Measurements from ENCODE around the gene DENND1A.

The DENND1A gene

DNA sequence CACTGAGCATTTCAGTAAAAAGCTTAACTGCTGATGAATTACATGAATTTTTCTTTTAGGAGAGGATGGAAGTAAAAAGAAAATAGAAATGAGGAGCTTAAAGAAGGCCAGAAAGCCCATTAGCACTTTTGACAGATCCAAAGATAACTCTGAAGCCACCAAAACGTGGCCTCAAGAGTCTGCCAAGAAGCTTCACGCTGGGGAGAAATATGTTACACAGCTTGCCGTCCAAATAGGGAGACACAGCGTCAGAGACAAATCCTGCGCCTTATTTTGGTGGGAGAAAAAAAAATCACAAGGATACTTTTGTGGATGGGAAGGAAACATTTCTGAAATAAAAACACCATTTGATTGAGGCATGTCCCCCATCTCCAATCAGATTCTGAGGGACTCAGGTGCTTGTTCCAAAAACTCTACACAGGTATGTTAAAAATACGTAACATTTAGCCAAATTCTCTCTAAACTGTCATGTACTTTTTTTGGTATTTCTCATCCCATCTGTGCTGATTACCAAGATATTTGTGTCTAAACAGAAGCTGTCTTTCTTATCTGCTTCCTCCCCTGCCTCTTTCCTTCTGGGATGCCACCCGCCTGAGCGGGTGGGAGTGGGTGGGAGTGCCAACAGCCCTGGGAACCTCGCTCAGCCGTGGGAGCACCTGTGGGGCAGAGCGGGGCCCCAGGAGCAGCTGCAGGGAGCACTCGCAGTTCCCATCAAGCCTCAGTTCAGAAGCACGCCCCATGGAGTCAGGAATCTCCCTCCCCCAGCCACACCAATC, 275.5 kb downstream of the DENND1A start:
- H3K4me1 ChIP-seq (ENCODE audit: insufficient read depth, low read length), result peaks cover 4% of the 10 kb centered on the region
- no peak overlapping the region for H3K9ac ChIP-seq (ENCODE audit: low read depth, low read length)
- H3K36me3 ChIP-seq (ENCODE audit: insufficient read depth, low read length), result no peaks in the 10 kb centered on the region
- H3K9me3 ChIP-seq (ENCODE audit: control insufficient read depth, insufficient read depth, low read length), result no peaks in the 10 kb centered on the region

DNA sequence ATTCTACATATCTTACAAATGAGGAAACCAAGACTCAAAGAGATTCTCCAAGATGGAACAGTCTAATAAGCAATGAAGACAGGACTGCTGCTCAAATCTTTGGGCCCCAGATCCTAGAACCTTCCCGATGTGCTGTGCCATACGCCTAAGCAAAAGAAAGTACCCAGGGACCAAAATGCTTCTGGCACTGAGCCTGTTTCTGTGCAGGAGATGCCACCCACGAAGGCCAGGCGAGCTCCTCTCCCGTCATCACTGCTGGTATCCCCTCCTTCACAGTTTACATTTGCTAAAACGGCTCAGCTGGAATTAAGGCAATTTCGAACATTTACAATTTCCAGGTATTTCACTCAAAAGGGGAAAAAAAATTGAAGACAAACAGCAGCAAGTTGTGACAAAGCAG, 277.5 kb downstream of the DENND1A start:
- Histone ChIP-seq H3K4me1 (ENCODE audit: insufficient read depth, low read length) (peaks cover 4% of the 10 kb centered on the region), H3K9ac (ENCODE audit: low read depth, low read length) (no peak overlapping the region), H3K36me3 (ENCODE audit: insufficient read depth, low read length) (no peaks in the 10 kb centered on the region), H3K9me3 (ENCODE audit: control insufficient read depth, insufficient read depth, low read length) (no peaks in the 10 kb centered on the region)

DNA sequence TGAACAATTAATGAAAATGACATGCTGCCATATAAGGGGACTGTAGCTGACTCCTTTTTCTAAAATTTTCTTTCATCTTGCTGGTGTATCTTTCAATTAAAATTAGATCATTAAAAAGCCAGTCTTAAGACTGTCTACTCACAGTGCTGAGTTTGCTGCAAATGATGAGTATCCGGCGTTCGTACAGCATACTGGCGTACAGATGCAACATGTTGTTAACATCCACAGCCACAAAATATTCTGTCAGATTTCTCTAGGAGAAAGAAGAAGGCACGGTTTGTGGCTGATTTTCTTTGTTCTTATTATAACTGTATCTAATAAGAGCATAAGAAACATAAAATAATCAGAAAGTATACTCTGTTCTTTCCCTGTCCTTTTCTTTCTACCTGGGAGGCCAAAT, 278.1 kb downstream of the DENND1A start:
- H3K9me3 ChIP-seq (ENCODE audit: control insufficient read depth, insufficient read depth, low read length), result no peaks in the 10 kb centered on the region
- no peak overlapping the region for H3K9ac ChIP-seq (ENCODE audit: low read depth, low read length)
- H3K36me3 ChIP-seq (ENCODE audit: insufficient read depth, low read length), result no peaks in the 10 kb centered on the region
- peaks cover 1% of the 10 kb centered on the region for H3K4me1 ChIP-seq (ENCODE audit: insufficient read depth, low read length)

- no peaks in the 10 kb centered on the region for H3K36me3 ChIP-seq (ENCODE audit: insufficient read depth, low read length)
- no peaks in the 10 kb centered on the region for H3K4me1 ChIP-seq (ENCODE audit: insufficient read depth, low read length)
- no peaks in the 10 kb centered on the region for H3K9me3 ChIP-seq (ENCODE audit: control insufficient read depth, insufficient read depth, low read length)
- no peak overlapping the region for H3K9ac ChIP-seq (ENCODE audit: low read depth, low read length)
These were observed 278.7 kb downstream of the DENND1A start for GRCh38 chr9:123651273-123651672.

DNA sequence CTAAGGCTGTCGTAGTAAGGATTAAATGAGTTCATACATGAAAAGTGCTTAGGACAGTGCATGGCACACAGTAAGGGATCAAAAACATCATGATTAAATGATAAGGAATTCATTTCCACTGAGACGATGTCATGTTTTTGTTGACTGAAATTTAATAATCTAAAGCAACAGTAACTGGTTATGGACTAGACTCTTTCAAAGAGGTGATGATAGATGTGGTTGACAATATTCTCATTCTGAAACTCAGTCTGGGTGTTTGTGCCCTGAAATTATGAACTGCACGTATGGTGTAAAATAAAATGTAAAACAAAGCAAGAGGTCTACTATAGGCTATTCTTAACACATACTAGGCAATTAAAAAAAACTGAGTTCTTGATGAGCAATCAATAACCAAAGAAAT, 280.0 kb downstream of the DENND1A start:
- Histone ChIP-seq H3K9me3 (ENCODE audit: control insufficient read depth, insufficient read depth, low read length) (no peaks in the 10 kb centered on the region), H3K9ac (ENCODE audit: low read depth, low read length) (no peak overlapping the region), H3K4me1 (ENCODE audit: insufficient read depth, low read length) (no peaks in the 10 kb centered on the region), H3K36me3 (ENCODE audit: insufficient read depth, low read length) (no peaks in the 10 kb centered on the region)

DNA sequence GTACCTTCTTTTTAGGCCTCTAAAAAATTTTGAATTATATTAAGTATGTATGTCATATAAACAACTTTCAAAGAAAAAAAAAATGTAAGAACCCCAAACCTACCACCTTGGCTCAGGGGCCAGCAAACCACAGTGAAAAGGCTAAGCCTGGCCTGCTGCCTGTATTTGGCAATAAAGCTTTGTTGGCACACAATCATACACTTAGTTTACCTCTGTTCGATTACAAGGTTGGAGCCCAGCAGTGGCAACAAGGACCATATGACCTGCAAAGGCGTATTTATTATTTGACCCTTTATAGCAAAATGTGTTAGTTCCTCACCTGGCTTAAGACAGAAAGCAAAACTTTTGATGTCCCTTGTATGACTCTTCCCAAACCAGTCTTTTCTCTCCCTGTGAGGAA, 282.8 kb downstream of the DENND1A start:
- Histone ChIP-seq H3K9me3 (ENCODE audit: control insufficient read depth, insufficient read depth, low read length) (no peaks in the 10 kb centered on the region), H3K9ac (ENCODE audit: low read depth, low read length) (no peak overlapping the region), H3K36me3 (ENCODE audit: insufficient read depth, low read length) (no peaks in the 10 kb centered on the region), H3K4me1 (ENCODE audit: insufficient read depth, low read length) (no peaks in the 10 kb centered on the region)

- Histone ChIP-seq H3K4me1 (ENCODE audit: insufficient read depth, low read length) (no peaks in the 10 kb centered on the region), H3K36me3 (ENCODE audit: insufficient read depth, low read length) (no peaks in the 10 kb centered on the region), H3K9me3 (ENCODE audit: control insufficient read depth, insufficient read depth, low read length) (no peaks in the 10 kb centered on the region), H3K9ac (ENCODE audit: low read depth, low read length) (no peak overlapping the region)
These were observed 284.2 kb downstream of the DENND1A start for GRCh38 chr9:123645762-123646161.

DNA sequence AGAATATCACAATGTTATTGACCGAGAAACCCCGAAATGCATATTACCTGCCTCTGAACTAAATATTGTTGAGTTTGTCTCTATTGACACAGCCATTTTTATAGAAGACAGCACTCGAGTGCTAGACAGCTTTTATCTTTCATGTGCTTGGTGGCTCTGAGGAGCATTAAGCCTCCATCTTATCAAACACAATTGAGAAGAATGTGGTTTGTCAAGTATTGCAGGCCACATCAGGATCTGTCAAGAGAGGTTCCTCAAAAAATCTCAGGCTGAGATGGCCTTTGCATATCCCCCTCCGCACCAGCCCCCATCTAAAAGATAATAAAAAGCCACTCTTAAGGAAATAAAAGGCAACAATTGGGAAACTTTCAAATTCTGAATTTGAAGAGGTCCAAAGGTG, 284.8 kb downstream of the DENND1A start:
- no peak overlapping the region for H3K9ac ChIP-seq (ENCODE audit: low read depth, low read length)
- no peaks in the 10 kb centered on the region for H3K9me3 ChIP-seq (ENCODE audit: control insufficient read depth, insufficient read depth, low read length)
- H3K4me1 ChIP-seq (ENCODE audit: insufficient read depth, low read length), result no peaks in the 10 kb centered on the region
- no peaks in the 10 kb centered on the region for H3K36me3 ChIP-seq (ENCODE audit: insufficient read depth, low read length)

DNA sequence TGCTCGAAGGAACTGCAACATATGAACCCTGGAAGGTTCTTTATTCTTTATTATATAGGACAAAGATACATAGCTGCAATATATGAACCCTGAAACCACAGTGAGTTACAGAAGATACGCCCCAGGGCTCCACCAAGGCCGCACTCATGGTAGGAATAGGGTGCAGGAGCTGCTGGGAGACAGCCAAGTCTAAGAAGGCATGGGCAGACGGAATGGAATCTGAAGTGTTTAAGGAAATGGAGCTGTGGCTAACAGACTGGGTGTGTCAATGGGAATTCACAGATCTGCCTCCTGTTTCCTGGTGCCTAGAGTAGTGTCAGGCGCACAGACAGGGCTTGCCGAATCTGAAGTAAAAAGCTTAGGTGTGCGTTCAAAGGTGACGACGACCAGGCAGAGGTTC, 286.4 kb downstream of the DENND1A start:
- Histone ChIP-seq H3K9me3 (ENCODE audit: control insufficient read depth, insufficient read depth, low read length) (no peaks in the 10 kb centered on the region), H3K4me1 (ENCODE audit: insufficient read depth, low read length) (no peaks in the 10 kb centered on the region), H3K36me3 (ENCODE audit: insufficient read depth, low read length) (no peaks in the 10 kb centered on the region), H3K9ac (ENCODE audit: low read depth, low read length) (no peak overlapping the region)

DNA sequence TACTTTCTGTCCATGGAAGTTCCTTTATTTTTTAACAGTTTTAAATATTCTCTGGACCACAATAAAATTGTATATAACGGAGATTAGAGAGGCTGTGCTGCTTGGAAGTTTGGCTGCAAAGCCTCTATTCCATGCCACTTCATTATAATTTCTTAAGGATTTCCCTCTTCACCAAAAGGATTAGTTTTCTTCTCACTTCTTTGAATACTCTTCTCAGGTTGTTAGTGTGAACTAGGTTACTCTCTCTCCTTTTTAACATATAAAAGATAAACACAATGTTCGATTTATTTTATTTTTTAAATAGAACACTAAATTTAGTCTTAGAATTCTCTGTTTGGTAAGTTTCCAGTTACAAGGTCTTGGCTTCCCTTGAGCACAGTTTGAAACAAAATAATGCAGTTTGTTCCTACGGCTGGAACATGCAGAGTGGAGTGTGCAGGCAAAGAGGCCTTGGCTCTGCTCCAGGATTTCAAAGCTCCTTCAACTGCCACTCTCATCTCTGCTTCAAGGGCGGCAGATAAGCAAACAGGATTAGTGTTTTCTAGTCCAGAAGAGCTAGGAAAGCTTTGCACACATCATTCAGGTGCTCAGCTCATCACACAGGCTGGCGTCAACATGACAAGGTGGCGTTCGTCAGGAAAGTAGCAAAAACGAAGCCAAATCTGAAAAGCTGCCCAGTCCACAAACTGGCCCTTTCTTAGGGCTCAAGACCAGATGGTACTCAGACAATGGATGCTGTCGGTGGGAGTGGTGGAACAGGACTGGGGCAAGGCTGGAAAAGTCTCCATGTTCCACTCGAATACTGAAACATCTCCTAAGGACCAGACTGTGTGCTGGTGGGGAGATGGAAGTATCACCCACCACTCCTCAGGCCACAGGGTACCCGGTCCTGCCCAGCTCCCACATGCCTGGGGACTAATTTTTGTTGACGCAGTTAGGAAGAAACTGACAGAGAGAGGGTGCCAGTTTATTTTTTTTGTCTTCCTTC, 287.3 kb downstream of the DENND1A start:
- H3K4me1 ChIP-seq (ENCODE audit: insufficient read depth, low read length), result no peaks in the 10 kb centered on the region
- no peak overlapping the region for H3K9ac ChIP-seq (ENCODE audit: low read depth, low read length)
- no peaks in the 10 kb centered on the region for H3K36me3 ChIP-seq (ENCODE audit: insufficient read depth, low read length)
- H3K9me3 ChIP-seq (ENCODE audit: control insufficient read depth, insufficient read depth, low read length), result no peaks in the 10 kb centered on the region

- Histone ChIP-seq H3K4me1 (ENCODE audit: insufficient read depth, low read length) (no peaks in the 10 kb centered on the region), H3K36me3 (ENCODE audit: insufficient read depth, low read length) (no peaks in the 10 kb centered on the region), H3K9me3 (ENCODE audit: control insufficient read depth, insufficient read depth, low read length) (no peaks in the 10 kb centered on the region), H3K9ac (ENCODE audit: low read depth, low read length) (no peak overlapping the region)
These were observed 289.1 kb downstream of the DENND1A start for GRCh38 chr9:123640792-123641222.

GRCh38 chr9:123639743-123640142, 290.2 kb downstream of the DENND1A start:
- Histone ChIP-seq H3K9ac (ENCODE audit: low read depth, low read length) (no peak overlapping the region), H3K4me1 (ENCODE audit: insufficient read depth, low read length) (no peaks in the 10 kb centered on the region), H3K36me3 (ENCODE audit: insufficient read depth, low read length) (no peaks in the 10 kb centered on the region), H3K9me3 (ENCODE audit: control insufficient read depth, insufficient read depth, low read length) (no peaks in the 10 kb centered on the region)

DNA sequence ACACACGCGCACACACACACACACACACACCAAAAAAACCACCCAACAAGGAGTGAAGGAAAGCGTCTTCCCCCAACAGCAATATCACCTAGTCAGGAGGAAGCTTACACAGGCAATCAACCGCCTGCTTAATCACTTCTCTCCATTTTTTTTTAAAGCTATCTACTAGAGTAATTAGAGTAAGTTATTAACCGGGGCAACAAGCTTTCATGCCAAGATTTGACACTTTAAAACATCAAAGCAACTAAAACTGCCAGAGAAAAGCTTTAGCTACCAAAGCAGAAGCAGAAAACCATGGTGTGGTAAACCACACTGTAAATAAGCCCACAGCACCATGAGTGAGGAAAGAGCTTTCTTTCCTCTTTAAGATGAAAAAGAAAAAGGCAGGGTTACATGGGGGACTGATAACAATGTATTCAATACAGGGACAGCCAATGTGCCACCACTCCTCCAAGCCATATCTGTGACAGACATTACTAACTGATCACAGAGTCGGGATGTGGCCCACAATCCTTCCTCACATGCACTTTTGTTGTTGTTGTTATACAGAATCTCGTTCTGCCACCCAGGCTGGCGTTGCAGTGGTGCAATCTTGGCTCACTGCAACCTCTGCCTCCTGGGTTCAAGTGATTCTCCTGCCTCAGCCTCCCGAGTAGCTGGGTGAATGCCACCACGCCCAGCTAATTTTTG, 291.8 kb downstream of the DENND1A start:
- Histone ChIP-seq H3K9ac (ENCODE audit: low read depth, low read length) (no peak overlapping the region), H3K36me3 (ENCODE audit: insufficient read depth, low read length) (no peaks in the 10 kb centered on the region), H3K4me1 (ENCODE audit: insufficient read depth, low read length) (no peaks in the 10 kb centered on the region), H3K9me3 (ENCODE audit: control insufficient read depth, insufficient read depth, low read length) (no peaks in the 10 kb centered on the region)

DNA sequence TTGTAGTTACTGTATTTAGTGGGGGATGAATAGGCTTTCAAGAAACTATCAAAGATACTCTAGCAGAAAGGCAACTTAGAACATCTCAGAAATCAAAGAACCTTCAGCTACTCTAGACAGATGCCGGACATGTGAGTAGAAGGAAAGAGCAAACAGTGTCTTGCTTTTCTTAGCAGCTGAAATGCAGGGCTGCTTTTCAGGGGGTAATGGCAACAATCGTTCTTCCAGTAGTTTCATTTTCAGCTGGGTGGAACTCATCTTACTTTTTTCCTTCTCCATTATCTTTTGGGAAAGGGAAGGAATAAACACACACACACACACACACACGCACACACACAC, 292.4 kb downstream of the DENND1A start:
- Histone ChIP-seq H3K9ac (ENCODE audit: low read depth, low read length) (no peak overlapping the region), H3K9me3 (ENCODE audit: control insufficient read depth, insufficient read depth, low read length) (no peaks in the 10 kb centered on the region), H3K4me1 (ENCODE audit: insufficient read depth, low read length) (no peaks in the 10 kb centered on the region), H3K36me3 (ENCODE audit: insufficient read depth, low read length) (no peaks in the 10 kb centered on the region)
